ENCODE data around the gene DISC1. TPM values are rescaled to one million over a fixed set of nuclear protein-coding genes. Genes with fewer than 3 reads are reported as not detected.
"Not testable (repeated sequence)": the region's sequence is repeated elsewhere in the genome, so short reads cannot be mapped to it uniquely, and the experiment has no call there.

Gene DISC1
- total RNA-seq, 2 experiments from 2014 or later, result 1.1 to 1.6 TPM

DNA sequence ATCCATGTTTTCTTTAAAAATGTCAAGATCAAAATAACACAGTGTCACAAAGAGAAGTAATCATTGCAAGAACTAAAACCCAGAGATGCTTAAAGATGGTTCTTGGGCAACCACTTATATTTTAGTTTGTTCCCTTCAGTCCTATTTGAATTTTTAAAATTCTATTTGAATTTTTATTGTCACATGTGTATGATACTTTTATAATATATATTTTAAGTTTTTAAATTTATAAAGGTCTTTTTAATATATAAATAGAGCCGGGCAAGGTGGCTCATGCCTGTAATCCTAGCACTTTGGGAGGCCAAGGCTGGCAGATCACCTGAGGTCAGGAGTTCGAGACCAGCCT lies 22.3 kb upstream of the DISC1 start:
- CTCF ChIA-PET, result interaction anchor here (2.7 kb wide), 1 partner anchor 289 kb away, joined by 7 read pairs; no protein-coding TSS in a partner anchor
- POLR2A ChIA-PET, result no interaction called here

DNA sequence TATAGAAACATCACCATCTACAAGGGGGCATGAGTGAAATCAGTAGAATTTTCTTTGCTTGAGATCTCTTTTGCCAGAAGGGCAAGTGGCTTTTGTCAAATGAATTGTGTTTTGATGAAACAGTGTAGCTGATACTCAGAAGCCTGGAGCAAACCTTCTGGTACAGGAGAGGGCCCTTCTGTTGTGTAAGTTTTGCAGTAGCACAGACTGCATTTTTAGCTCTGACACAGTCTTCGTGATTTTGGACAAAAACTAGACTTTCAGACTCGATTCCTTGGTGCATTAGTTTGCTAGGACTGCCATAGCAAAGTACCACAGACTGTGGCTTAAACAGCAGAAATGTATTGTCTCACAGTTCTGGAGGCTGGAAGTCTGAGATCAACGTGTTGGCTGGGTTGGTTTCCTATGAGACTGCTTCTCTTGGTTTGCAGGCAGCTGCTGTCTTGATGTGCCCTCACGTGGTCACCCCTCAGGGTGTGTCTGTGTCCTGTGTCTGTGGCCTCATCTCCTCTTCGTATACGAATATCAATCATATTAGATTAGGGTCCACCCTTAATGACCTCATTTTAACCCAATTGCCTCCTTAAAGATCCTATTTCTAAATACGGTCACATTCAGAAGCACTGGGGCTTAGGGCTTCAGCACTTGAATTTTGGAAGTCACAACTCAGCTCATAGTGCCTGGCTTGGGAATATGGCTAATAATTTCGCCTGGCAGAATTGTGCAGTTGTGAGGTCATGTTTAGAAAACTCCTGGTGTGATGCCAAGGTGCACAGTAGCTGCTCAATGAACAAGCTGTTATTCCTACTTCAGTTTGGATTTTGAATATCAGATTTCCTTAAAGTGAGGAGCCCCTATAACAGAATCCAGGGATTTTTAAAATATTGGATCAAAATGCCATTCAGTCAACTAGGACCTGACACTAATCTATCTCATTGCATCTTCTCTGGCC lies 21.2 kb upstream of the DISC1 start:
- ChIA-PET CTCF (interaction anchor here (2.7 kb wide), 1 partner anchor 290 kb away, joined by 7 read pairs; no protein-coding TSS in a partner anchor), POLR2A (no interaction called here)

DNA sequence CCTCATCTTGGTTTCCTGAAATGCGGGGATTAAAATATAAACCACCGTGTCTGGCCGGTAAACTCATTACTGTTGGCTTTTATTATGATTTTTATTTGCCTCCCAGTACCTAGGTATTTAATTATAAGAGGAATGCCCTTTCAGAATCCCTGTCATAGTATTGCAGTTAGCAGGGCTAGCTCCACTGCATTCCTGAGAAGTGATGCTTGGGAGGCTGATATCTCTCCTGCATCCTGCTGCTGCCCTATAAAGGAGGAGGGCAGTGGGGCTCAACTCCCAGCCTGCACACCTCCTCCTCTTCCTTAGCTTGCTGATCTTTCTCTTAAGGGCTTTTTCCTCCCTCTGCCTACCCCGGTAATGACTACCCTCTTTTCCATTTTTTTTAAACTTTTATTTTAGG lies 19.9 kb upstream of the DISC1 start:
- CTCF ChIA-PET, result interaction anchor here (2.7 kb wide), 1 partner anchor 291 kb away, joined by 7 read pairs; no protein-coding TSS in a partner anchor
- POLR2A ChIA-PET, result no interaction called here

DNA sequence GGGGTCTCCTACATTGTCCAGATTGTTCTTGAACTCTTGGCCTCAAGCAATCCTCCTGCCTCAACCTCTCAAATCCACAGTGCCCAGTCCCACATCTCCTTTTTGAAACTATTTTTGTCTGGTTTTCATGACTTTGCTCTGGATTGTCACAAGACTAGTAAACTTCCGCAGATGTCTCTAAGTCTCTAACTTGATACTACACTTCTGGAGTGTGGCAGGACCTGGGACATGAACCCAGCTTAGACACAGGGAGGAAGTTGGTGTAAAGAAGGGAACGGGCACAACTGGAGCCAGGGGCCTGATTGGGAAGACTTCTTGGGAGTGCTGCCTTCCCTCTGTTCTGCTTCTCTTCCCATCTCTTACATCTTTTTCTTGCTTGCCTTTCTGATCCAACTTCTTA lies 16.2 kb upstream of the DISC1 start:
- POLR2A ChIA-PET, result no interaction called here
- CTCF ChIA-PET, result no interaction called here

DNA sequence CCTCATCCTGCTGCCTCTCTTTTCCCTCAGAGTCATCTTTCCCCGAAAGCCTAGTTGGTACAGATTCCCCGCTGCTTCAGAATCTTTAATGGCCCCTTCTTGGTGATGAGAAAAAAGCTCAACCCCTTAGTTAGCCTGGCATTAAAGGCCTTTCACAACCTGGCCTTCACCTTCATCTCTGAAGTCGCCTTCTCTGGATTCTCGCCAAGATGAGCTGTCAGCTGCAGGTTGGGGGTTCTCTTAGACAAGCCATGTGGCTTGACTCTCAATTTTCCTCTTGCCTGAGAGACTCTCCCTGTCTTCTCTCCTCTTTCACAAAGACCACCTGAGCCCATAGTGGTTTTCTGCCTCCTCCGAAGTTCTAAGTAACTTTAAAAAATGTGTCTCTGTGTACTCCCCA lies 15.5 kb upstream of the DISC1 start:
- ChIA-PET POLR2A (no interaction called here), CTCF (no interaction called here)

DNA sequence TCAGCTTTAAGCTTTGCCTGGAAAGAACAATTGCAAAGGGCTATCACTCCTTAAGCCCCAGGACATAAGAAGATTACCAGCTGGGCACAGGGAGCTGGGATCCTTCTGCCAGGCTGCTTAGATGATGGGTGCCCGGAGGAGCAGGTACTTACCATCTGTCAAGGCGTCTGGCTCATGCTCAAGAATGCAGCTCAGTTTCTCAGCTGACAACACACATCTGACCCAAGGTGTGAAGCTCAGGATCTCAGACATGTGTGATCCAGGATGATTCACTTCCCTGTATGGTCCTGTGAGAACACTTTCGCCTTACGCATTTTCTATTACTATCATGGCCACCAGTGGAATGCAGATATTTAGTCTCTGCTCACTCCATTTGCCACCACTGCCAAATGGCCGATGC lies 14.7 kb upstream of the DISC1 start:
- POLR2A ChIA-PET, result no interaction called here
- CTCF ChIA-PET, result no interaction called here

DNA sequence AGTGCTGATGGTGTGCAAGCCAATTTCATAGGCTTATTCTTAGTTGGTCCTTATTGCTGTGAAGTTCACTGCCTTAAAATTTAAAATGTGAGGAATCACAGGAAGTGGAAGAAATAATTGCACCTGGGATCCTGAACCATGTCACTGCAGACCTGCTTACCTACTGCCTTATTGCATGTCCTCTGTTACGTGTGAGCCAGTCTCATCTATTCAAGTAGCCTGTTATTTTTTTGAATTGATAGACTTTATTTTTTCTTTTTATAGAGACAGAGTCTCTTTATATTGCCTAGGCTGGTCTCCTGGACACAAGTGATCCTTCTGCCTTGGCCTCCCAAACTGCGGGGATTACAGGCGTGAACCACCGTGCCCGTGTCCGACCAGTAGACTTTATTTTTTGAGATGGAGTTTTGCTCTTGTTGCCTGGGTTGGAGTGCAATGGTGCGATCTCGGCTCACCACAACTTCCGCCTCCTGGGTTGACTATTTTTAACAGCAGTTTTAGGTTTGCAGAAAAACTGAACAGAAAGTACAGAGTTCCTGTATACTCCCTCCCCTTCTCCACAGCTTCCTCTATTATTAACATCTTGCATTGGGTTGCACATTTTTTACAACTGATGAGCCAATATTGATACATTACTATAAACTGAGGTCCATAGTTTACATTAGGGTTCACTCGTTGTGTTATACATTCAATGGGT lies 14.0 kb upstream of the DISC1 start:
- ChIA-PET CTCF (no interaction called here), POLR2A (no interaction called here)

DNA sequence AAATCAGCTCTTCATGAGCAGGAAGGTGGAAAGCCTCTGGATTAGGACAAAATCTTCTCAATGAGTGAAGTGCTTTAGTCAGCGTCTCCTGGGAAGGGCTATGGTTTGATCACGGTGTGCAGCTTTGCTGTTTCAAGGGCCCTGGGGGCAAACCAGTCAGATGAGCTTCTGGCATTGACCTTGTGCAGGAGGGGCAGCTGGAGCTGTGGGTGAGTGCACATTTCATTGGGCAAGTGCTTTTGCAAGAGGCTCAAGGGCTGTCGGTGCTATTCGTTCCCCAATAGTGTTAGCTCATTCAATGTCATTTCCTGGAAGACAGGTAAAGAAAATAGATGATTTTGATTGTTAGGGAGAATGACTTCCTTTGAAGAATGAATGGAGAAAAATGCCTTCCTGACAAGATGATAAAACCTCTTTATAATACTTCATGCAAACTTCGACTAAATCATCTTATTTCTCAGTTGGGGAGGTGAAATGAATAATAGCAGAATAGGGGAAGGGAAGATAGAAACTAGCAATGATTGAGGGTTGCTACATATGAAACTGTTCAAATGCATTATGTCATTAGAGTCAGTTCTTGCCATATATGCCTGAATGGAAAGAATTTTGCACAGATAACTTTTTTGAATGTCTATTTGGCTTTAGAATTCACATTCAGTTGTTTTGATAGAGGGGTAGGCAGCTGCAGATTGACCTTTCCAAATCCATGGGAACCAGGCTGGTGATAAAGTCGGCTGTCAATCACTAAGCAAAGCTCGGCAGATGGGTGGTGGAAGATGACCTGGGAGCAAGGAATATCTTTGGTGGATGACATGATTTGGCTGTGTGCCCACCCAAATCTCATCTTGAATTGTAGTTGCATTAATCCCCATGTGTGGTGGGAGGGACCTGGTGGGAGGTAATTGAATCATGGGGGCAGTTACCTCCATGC lies 12.9 kb upstream of the DISC1 start:
- POLR2A ChIA-PET, result no interaction called here
- CTCF ChIA-PET, result no interaction called here

DNA sequence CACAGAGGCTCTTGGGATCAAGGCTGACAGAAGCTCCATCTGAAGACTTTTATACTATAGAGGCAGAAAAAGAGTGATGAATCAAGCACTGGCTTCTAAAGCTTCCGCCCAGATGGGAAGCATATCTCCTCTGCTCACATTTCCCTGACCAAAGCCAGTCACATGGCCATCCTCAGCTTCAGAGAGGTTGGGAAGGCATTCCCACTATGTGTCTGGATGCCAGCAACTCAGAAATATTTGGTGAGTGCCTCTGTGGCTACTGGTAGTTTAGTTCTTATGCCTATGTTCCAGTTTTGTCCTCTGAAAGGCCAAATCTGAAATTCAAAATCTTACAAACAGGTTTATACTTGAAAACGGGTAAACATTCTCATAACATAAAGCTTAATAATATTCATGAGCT lies 9.9 kb upstream of the DISC1 start:
- ChIA-PET POLR2A (interaction anchor here (0.7 kb wide), 1 partner anchor 196 kb away, joined by 4 read pairs; no protein-coding TSS in a partner anchor), CTCF (no interaction called here)

DNA sequence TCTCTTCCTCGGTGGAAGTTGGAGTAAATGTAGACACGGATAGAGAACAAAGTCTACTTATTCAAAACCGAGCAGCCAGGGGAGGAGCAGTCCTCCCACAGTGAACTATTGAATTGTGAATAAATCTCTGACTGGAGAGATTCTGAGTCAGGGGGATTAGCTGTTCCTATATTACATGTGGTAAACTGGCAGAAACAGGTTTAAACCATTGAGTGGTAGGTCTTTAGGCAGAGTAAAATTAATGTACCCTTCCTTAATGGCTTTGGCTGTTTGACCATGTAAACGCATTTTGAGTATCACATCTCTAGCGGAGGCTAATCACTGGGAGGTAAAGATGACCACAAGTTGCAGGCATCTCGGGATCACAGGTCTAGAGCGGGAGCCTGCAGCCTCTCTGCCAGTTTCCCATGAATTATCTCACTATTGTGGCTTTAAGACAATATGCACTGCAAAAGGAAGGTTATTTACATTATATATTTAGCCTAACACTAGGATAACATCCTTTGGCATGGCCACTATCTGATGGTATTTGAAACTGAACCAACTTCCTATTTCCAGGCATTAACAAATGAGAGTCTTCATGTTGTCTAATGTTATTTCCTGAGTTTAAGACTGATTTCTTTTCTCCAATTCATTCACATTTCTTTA lies 7.9 kb upstream of the DISC1 start:
- CTCF ChIA-PET, result no interaction called here
- POLR2A ChIA-PET, result no interaction called here

DNA sequence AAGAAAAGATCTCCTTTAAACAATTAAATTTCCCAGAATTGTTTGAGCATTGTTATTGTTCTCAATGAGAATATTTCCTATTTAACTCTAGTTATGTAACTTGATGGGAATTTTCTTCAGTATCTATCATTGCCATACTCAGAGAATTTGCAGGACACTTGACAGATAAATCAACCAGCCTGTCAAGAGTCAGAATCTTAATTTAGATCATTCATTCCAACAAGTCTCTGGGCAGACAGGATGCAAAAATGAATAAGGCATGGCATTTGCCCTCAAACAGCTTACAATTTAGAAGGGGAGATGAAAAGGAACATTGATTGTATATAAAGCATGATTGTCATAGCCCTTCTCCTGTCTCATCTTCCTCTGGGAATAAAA lies 7.3 kb upstream of the DISC1 start:
- ChIA-PET CTCF (no interaction called here), POLR2A (no interaction called here)

DNA sequence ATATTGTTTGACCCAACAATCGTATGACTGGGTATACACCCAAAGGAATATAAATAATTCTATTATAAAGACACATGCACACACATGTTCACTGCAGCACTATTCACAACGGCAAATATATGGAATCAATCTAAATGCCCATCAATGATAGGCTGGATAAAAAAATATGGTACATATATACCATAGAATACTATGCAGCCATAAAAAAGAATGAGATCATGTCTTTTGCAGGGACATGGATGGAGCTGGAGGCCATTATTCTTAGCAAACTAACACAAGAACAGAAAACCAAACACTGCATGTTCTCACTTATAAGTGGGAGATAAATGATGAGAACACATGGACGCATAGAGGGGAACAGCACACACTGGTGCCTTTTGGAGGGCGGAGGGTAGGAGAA lies 1.5 kb upstream of the DISC1 start:
- POLR2A ChIA-PET, CTCF ChIA-PET: not testable (repeated sequence)

DNA sequence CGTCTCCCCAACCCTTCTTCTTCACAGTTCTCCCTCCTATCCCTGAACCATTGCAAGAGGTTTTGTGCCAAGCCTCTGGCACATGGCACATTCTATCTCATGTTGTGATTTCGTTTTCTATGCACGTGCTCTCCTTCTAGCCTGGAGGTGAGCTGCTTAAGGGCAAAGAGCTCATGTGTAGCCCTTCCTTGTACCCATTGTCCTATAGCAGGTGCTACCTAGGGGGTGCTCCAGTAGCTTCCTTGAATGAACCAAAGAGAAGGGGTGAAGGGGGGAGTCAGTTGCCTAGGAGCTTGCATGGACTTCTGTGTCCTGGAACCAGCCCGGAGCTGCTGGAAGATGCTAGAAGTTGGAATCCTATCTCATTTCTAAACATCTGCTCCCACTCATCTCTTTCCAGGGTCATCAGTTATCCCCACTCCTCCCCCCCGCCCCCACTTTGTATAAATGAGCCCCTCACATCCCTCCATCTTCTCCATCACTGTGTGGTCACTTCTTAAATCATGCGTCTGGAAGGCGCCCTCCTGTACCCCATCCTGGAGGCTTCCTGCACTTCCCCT lies 535 bp upstream of the DISC1 start:
- ChIA-PET POLR2A (interaction anchor here (0.5 kb wide), 1 partner anchor 251 kb away, joined by 4 read pairs; no protein-coding TSS in a partner anchor), CTCF (no interaction called here)

DNA sequence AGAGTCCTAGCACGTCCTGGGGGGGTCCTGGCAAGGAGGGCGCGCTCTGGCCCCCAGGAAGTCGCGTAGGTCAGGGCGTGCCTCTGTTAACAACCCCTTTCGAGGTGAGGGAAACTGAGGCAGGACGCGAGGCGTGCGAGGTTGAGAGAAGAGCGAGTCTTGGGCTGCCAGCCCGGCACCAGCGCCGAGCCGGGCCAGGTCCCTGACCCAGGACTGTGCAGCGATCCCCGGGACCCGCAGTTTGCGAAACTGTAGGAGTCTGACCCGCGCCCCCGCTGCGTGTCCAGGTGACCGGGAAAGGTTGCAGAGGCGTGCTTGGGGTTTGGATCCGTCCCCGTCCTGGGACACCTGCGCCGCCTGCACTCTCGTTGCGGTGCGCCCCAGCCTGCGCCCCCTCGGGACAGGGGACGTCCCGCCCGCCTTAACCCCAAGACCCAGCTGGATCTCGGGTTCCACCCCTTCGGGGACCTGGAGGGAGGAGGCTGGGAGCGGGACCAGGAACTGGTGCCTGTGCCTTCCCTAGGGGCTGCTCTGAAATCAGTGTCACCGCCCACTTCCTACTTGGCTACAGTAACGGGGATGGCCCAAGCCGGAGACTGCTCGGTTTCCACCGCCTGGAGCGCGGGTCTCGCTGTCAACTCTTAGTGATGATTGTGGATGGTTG lies 493 bp downstream of the DISC1 start:
- POLR2A ChIA-PET, result no interaction called here
- CTCF ChIA-PET, result no interaction called here

DNA sequence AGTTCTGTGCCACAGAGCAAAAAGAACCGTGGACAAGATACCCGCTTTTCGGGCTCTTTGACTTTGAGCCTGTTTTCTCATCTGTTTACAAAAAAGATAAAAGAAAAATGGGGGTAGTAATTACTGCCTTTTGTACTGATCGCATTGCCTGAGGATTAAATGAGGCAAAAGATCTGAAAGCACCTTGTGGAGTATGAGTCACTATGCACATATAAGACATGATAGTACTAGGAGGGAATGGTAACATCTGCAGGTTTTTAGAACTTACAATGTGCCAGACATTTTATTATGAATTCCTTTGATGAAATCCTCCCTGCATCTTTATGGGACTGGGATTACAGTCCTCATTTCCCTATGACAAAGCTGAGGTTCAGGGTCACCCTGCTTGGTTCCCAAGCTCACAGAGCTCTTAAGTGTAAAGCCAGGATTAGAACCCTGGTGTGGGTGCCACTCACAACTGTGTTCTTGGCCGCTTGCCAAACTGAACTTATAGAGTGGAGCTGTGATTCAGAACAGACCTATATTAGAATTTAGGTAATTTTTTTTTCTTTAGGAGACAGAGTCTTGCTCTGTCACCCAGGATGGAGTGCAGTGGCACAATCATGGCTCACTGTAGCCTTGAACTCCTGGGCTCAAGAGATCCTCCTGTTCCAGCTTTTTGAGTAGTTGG lies 1.8 kb downstream of the DISC1 start:
- POLR2A ChIA-PET, result interaction anchor here (0.6 kb wide), 1 partner anchor 594 kb away, joined by 3 read pairs; no protein-coding TSS in a partner anchor
- CTCF ChIA-PET, result no interaction called here

DNA sequence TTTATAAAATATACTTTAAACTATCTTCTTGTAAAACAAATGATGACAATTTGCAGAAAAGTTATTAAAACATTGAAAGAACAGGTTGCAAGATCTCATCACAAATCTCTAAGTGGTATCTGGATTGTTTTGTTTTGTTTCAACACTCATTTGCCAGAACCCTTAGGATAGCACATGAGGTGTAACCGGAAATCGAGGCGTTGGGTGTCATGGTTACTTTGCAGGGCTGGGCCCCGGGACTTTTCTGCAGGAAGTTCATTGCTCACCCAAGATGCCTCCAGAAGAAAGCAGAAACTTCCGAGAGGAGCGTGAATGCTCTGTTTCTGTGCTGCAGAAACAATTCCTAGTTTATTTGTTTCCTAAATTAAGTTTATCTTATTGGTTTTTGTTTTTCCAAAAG lies 2.5 kb downstream of the DISC1 start:
- ChIA-PET CTCF (no interaction called here), POLR2A (no interaction called here)

DNA sequence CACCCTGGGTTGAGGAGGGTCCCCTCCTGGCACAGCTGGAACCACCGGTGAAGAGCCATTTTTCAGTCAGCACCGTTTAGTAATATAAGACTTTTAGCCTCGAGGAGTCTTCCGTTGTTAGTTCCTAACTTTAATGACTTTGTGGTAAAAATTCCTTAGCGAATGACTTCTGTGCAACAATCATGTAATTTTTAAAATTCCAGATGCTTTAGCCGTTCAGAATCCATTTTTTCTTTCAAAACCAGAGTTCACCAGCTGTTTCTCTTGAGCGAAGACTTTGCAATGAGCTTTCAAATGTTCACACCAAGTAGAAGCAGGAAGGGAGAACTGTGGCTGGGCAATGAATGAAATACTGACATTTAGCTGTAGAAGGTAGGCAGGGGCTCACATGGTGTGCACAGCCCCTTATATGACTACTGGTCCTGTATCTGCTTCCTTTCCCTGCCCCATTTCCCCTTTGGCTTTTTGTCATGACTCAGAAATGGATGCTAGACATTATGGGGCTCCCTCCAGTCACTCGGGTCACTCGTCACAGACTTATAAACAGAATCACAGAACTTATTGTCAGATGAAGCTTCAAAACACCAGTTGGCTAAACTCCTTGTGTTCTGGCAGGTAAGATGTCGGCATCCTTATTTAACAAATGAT lies 4.1 kb downstream of the DISC1 start:
- CTCF ChIA-PET, result no interaction called here
- POLR2A ChIA-PET, result no interaction called here

DNA sequence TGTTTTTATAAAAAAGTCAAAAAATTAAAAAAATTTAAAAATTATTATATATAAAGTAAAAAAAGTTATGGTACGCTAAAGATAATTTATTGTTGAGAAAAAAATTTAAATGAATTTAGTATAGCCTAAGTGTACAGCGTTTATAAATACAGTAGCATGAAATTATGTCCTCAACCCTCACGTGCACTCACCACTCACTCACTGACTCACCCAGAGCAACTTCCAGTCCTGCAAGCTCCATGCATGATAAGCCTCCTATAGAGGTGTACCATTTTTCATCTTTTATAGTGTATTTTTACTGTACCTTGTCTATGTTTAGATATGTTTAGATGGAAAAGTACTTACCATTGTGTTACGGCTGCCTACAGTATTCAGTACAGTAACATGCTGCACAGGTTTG lies 5.1 kb downstream of the DISC1 start:
- ChIA-PET POLR2A (no interaction called here), CTCF (no interaction called here)

Measured in activated CD8-positive, alpha-beta memory T cell treated with anti-CD3 and anti-CD28 coated beads for 36 hours (primary cell).